Inferior parietal cortex (tissue), 1 donor: ENCODE measurements around the gene NOD2.

Source experiments
- DNase-seq: peaks from one replicate; pipeline ENCODE4 v3.0.0-alpha.2; 2016; ENCODE audit errors: extremely low spot score

The NOD2 gene

DNA sequence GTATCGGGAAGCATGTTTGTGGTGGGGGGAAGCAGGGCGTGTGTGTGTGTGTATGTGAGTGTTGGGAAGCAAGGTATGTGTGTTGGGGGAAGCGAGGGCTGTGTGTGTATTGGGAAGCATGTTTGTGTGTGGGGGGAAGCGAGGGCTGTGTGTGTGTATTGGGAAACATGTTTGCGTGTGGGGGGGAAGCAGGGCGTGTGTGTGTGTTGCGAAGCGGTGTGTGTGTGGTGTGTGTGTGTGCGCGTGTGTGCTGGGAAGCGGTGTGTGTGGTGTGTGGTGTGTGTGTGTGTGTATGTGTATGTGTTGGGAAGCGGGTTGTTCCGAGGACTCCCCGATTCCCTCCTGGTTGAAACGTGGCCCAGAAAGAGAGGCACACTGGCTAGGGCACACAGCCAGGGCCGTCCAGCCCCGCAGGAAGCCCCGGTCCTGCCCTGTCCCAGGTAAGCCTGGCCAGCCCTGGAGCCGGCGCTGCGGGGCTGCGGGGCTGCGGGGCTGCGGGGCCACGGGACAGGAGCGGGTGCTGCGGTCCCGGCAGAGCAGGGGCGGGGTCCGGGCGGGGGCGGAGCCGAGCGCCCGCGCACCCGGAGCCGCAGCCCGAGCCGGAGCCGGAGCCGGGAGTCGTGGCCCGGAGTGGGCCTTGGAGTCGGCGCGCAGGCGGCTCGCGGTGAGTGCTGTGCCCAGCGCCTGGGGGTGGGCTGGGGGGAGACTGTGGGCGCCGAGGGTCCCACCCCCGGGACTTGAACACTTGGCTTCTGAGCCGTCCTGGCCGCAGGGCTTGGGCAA is at the start of gene NOD2:
TSS of gene NOD2 (plus strand) at position 608 of the 783 bp plus-strand sequence. CDS start 5,890 bp downstream, outside the sequence.
- DNase-seq: no peak

DNA sequence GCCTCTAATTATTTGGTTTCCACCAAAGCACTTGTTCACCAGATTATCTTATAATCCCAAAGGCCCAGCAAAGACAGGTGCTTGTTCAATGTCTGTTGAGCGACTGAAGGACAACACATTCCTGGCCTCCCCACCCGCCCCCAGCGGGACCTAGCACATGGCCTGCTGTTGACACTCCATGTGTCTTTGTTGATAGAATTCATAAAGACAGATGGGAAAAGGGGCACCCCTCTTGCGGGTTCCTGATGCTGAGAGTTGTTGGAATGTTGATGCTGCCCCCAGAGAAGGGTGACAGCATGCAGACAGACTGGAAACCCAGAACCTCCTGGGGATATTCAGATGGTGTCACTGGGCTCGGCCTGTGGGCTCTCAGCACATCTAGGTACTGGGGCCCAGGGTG is 49.2 kb upstream of the NOD2 start:
- no peak for DNase-seq

DNA sequence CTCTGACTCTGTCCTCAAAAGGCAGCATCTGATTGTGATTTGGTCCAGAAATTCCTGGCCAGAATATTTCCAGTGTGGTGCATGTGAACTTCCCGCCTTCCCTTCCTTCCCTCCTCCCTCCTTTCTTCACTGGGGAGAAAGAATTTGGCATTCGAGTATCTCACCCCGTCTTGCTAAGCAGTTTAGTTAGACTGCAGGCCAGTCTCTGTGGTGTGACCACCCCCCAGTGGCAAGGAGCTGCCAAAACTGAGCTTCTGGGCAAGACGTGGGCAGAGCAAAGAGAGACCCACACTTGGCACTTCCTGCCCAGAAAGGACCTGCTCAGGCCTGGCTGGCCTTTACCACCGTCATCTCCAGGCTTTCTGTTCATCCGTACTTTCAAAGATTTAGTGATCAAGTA is 48.7 kb upstream of the NOD2 start:
- DNase-seq: peak; percentile 11

DNA sequence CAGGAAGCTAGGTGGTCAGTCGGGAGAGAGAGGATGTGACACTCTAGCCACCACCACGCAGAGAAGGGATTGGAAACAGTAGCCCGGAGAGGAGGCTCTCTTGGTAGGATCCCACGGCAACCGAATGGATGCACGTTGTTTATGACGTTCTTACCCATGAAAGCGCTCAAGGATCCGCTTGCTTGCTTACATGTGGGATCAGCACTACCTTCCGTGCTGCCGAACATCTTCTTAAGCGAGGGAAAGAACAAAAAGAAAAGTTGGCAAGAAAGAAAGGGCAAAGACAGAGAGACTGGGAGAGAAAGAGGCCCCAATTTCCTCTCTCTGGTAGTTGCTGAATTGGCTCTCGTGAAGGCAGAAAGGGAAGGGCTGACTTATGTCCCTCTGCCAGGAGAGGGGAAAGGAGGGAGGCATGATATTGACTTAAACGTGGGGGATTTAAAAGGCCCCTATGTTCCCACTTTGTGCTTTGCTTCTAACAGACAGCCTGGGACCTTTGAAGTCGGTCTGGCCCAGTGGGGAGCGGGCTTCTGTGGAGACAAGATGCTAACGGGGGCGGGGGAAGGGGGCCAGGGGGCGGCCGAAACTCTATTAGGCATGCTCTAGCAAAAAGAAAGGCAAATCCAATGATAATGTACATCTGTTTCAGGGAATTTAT is 47.7 kb upstream of the NOD2 start:
- no peak for DNase-seq

DNA sequence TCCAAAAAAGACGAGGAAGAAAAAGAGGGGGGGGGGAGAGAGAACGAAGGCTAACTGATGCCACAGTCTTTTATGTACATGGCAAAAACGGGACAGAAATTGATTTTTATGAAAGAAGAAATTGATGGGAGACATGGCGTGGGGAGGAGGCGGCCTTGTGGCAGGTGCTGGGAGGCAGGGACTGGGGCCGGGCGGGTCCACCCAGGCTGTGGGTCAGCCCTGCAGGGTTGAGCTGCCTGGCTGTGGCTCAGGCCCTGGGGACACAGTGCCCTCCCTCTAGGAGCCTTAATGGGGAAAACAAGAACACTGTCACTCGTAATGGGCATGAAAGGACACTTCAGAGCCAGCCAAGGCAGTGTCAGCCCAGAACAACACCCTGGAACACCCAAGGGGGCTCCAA is 47.1 kb upstream of the NOD2 start:
- no peak for DNase-seq

DNA sequence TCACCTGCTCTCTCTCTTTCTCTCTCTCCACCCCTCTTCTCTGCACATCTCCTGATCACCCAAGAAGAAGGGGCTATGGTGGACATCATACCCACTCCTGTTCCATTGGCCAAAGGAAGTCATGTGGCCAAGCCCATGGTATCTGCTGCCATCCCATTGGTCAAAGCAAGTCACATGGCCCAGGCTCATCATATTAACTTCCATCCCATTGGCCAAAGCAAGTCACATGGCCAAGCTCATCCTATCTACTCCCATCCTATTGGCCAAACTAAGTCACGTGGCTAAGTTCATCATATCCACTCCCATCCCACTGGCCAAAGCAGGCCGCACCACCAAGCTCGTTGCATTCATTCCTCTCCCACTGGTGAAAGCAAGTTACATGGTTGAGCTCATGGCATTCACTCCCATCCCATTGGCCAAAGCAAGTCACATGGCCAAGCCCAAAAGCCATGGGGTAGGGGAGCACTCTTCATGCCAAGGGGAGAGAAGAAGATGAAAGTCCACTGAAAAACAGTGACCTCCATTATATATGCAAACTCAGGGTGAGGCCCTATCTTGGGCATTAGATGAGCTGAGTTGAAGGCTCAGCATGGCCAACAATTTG is 41.5 kb upstream of the NOD2 start:
- DNase-seq: no peak

DNA sequence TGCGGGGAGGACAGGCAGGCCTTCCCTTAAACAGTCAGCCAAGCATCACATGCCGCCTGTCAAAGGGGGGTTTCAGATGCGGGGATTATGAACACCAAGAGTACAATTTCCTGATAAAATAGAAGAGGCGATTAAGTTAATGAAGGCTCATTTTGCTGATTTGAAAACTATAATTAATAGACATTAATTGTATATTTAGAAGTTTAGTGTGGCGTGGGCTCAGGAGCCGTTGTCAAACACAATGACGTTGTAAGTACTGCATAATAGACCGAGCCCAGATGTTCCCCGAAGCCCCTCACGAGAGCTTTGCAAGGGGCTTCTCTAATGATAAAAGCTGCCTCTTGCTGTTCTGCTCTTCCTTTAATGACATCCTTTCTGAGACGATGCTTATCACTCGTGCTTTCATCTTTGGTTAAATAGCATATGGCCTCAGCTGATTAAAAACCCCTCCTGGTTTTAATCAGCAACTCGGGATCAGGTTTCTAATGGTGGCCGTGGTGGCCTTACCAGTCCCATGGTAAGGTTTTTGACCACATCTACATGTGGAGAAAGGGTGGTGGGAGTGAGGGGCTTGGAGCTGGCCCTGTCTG is 40.5 kb upstream of the NOD2 start:
- no peak for DNase-seq

DNA sequence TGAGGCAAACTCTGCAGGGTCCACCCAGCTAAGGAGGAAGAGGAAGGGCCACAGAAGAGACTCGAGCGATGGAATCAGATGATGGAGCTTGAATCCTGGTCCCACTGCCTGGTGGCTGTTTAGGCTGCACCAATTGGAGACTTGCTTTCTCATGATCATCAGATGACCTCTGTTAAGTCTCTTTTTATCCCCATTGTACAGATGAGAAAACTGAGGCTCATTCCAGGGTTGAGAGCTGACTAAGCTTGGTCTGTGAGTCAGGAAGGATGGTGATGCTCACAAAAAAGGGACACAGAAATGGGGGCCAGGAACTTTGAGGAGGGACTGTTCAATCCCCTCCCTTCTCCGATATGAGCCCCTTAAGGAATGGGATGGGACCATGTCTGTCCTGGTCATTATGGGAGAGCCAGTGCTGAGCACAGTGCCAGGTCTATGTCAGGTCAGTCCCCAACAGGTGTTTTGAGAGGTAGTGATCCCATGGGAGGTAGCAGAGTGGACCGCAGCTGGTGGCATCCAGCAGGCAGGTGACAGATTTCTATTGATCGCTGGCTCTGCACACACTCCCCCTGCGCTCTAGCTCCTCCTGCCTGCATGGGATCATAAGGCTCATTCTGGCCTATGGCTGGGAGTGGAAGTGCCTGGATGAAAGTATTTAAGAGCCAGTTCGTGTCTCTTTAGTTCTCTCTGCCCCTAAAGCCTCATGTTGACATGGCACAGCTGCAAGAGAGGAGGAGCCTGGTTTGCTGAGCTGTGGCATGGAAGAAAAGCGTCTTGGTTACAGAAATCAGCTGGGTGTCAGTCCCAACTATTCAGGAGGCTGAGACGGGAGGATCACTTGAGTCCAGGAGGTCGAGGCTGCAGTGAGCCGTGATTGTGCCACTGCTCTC is 39.5 kb upstream of the NOD2 start:
- DNase-seq: no peak

DNA sequence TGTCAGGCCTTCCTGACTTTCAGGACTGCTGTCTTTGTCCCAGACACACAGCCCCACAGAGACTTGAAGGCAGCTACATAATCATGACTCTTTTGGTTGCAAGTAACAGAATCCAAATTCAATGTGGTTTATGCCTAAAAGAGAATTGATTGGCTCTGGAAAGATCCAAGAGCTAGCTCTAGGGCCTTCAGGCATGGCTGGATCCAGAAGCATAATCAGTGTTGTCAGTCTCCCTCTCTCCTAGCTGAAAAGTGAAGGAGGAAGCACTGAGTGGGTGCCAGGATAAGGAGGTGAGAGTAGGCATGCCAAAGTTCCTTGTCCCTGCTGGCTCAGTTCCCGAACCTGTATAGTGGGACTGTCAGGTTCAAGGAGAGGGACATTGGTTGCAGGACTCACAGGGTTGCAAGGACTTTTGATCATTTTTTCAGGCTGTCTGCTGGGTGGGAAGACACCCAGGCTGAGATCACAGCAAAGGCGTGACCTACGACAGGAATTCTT is 37.8 kb upstream of the NOD2 start:
- DNase-seq: no peak

DNA sequence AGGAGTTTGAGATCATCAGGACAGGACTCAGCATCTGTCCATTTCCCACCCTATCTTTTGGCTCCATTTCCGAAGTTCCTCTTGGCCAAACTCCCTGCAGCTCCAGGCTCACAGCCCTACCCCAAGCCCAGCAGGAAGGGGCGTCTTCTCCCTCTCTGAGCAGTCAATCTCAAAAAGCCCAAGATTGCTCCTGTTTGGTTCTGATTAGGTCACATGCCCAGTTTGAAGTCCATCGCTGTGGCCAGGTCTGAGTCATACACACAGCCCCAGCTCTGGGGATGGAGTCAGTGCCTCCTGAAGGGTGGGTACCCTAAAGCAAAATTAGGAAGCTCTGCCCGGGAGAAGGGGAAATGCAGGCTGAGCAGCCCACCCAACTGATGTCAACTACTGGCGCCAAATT is 36.2 kb upstream of the NOD2 start:
- DNase-seq: no peak

DNA sequence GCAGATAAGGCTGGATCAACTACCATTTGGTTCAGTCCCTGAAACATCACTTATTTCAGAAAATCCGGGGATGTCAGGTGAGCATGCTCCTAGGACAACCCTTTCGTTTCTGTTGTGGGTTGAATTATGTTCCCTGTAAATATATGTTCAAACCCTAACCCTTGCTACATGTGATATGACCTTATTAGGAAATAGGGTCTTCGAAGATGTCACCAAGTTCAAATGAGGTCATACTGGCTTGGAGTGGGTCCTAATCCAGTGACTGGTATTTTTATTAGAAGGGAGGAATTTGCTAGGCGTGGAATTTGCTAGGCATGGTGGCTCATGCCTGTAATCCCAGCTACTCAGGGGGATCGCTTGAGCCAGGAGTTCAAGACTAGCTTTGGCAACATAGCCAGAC is 33.6 kb upstream of the NOD2 start:
- DNase-seq: no peak

DNA sequence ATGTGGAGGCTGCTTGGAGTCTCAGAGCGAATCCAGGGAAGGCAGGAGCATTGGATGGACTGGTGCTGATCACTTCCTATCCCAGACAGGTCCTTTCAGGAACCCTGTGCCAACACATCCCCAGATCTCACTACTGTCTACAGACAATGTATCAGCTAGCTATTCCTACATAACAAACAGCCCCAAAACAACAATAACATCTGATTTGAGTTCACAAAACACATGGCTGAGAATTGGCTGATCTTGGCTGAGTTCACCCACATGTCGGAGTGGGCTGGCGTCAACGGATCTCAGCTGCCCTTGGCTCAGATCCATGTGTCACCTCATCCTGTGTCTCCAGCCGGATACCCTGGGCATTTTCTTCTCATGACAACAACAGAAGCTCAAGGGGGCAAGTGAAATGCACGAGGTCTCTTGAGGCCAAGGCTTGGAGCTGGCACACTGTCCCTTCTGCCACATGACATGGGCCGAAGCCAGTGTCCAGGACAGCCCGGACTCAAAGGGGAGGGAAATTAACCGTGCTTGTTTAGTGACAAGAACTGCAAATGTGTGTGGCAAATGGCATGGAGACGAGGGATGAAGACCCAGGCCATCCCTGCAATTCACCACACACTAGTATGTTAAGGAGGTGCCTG is 31.0 kb upstream of the NOD2 start:
- no peak for DNase-seq

DNA sequence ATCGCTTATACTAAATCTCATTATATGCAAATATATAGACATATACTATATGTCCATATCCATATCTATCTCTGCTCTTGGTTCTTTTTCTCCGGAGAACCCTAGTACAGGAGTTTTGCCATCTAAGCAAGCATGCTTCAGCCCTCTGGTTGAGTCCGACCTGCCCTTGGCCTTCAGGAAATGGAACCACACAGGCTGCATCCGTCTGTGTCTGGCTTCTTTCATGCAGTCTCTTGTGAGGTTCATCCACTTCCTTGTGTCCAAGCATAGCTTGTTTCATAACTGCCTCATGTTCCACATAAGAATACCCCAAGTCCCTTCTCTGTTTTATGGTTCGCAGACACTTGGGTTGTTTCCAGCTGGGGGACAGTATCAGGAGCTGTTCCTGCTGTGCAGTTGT is 29.1 kb upstream of the NOD2 start:
- DNase-seq: no peak

DNA sequence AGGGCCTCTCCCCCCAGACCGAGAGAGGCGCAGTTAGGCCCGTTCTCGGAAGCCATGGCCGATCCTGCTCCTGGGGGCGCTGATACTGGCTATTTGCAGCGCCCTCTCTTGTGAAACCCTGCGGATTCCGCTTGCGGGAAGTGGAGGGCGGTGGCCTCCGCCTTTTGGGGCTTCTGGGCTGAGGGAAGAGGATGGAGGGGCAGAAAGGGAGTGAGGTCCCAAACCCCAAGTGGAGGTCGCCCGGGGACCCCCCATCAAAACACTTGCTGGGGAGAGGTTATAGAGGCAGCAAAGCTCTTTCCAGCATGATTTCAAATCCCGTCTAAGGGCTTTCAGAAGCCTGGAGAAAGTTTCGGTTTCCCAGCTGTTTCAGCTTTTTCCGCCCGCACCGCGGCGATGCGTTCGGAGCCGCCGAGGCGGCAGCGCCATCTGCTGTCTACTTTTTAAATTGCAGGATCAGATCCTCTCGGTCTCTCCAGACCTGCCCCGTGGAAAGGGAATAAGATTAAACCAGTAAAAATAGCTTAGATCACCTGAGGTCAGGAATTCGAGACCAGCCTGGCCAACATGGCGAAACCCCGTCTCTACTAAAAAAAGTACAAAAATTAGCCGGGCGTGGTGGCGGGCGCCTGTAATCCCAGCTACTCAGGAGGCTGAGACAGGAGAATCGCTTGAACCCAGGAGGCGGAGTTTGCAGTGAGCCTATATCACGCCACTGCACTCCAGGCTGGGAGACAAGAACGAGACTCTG is 28.1 kb upstream of the NOD2 start:
- peak; percentile 88 for DNase-seq

DNA sequence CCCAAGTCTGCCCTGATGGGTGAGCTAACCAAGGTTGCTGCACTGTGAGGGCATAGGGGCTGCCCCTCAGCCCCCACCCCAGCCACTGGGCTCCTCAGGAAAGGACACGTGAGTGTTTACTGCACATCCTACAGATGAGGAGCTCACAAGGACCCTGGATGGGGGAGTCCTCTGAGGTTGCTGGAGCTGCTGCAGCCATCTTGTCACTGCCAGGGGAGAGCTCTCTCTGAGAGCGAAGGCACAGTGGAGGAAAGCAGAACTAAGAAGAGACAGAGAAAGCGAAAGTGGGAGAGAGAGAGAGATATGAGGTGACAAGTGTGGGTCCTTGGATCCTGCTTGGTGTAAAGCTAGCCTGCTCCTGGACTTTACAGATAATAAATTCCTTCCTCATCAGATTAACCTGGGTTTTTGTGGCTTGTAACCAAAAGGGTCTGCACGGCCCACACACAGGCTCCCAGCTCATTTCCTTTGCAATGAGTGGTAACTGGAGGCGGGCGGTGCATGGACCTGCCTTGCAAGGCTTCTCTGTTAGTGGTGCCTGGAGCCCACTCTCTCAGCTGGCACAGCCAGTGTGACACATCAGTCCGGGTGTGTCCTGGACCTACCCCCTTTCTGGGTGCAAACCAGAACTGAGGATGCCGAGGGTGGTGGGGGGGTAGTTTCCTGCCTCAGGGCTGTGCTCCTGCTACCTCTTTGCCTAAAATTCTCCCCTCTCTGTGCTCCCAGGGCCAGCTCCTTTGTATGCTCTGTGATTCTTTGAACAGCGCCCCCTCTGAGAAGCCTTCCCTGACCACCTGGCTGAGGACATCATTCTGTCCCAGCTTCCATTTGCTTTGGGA is 26.5 kb upstream of the NOD2 start:
- DNase-seq: no peak

DNA sequence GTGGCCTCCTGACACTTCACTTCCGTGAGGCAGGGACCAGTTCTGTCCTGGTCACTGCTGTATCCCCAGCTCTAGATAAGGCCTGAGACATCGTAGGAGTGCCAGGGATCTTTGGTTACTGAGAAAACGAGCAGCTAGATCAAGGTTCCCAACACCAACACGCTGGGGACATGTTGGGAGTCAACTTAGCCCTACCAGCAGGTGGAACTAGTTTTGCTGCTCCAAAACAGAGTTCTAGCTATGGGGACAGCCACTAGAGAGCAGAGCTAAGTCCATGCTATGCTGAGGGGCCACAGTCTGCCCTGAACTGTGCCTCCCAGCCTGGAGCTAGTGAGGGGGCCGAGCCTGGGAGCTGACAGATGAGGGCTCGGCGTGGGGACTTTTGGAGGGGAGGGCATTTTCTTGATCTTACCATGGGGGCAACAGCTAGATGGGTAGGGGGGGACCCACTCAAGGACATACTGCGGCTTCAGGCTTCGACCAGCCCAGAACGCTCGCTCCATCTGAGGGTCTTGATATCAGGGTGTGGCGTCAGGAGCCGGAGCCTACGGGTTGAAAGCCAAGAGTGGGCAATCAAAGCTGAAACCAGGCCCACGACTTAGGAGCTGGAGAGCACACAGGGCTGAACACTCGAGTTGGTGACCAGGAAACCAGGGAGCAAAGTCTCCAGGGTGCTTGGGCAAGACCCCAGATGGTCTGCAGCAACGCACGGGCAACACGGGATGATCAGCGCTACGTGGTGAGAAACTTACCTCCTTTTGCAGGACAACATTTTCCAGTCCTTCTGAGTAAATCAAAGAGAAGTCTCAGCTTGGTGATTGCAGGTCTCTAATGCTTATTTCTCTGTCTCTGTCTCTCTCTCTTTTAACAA is 25.7 kb upstream of the NOD2 start:
- DNase-seq: no peak

DNA sequence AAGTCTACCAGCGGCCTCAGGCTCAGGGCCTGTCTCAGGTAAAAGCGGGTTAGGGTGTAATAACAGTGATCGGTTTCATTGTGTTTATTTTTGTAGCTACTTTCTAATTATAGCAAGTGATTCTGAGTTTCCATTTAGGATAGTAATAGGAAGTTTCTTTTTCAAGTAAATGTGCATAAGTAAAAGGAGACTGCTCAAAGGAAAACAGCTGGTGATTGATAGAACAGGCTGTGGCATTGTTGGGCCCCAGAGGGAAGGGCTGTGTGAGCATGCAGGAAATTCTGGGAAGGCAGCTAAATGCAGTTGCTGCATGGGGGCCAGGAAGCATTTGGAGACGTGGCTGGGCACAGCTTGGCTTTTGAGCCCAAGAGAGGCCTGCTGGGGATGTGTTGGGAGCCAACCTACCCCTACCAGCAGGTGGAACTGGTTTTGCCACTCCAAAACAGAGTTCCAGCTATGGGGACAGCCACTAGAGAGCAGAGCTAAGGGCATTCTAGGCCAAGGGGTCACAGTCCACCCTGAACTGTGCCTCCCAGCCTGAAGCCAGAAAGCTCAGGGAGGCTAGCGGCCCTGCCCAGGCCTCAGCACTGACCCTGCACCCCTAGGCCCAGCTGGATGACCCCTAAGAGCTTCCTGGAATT is 24.9 kb upstream of the NOD2 start:
- DNase-seq: no peak

DNA sequence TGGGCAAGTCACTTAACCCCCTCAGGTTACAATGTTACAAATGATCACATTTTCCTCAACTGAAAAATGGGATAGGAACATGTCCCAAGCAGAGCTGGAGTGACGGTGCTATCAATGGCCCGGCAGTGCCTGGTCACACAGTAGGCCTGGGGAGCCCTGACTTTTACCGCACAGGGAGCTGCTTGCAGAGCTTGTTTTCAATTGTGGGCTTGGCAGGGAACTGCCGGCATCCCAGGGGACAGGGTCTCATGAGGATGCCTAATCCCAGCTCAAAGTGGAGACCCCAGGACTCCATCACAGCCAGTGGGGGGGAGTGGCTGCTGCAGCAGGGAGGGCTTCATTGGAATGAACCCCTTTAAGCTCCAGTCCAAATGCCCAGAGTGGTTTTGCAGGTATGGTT is 23.7 kb upstream of the NOD2 start:
- no peak for DNase-seq
